NCI-H82 (cell line): Measurements from ENCODE around the gene TEPSIN.
A peak's percentile ranks its signal among the peaks of the same experiment; 100 is the strongest.

ENCODE experiments used
- DNase-seq: peaks from one replicate; lab custom pipeline; 2025; lab: John Stamatoyannopoulos, UW

The TEPSIN gene

GRCh38 chr17:81197409-81197795 is 41.5 kb downstream of the TEPSIN start:
- DNase-seq, result no peak

- DNase-seq, result no peak
Observed at GRCh38 chr17:81196505-81197408, 42.1 kb downstream of the TEPSIN start.

- DNase-seq, result no peak
Observed at GRCh38 chr17:81195941-81196495, 42.8 kb downstream of the TEPSIN start.

- DNase-seq, result no peak
Observed at GRCh38 chr17:81194941-81195901, 43.6 kb downstream of the TEPSIN start.

- no peak for DNase-seq
Observed at GRCh38 chr17:81194225-81194760, 44.6 kb downstream of the TEPSIN start.

- DNase-seq, result no peak
Observed at GRCh38 chr17:81193470-81194224, 45.2 kb downstream of the TEPSIN start.

GRCh38 chr17:81193051-81193410 is 45.8 kb downstream of the TEPSIN start:
- DNase-seq, result no peak

- no peak for DNase-seq
Observed at GRCh38 chr17:81192386-81193050, 46.3 kb downstream of the TEPSIN start.

- DNase-seq, result no peak
Observed at GRCh38 chr17:81191646-81192045, 47.2 kb downstream of the TEPSIN start.

- no peak for DNase-seq
Observed at GRCh38 chr17:81191116-81191515, 47.7 kb downstream of the TEPSIN start.

GRCh38 chr17:81190591-81190990 is 48.3 kb downstream of the TEPSIN start:
- no peak for DNase-seq

GRCh38 chr17:81189670-81190530 is 49.0 kb downstream of the TEPSIN start:
- peak; percentile 19 for DNase-seq

- no peak for DNase-seq
Observed at GRCh38 chr17:81189016-81189415, 49.8 kb downstream of the TEPSIN start.

GRCh38 chr17:81188491-81188840 is 50.4 kb downstream of the TEPSIN start:
- DNase-seq, result no peak

- no peak for DNase-seq
Observed at GRCh38 chr17:81187586-81188490, 51.0 kb downstream of the TEPSIN start.

GRCh38 chr17:81187120-81187519 is 51.7 kb downstream of the TEPSIN start:
- no peak for DNase-seq

GRCh38 chr17:81186203-81186602 is 52.7 kb downstream of the TEPSIN start:
- DNase-seq, result no peak

GRCh38 chr17:81184555-81184954 is 54.3 kb downstream of the TEPSIN start:
- no peak for DNase-seq

- no peak for DNase-seq
Observed at GRCh38 chr17:81183807-81184206, 55.0 kb downstream of the TEPSIN start.
